ENCODE measurements around the gene MORN3.

DNA sequence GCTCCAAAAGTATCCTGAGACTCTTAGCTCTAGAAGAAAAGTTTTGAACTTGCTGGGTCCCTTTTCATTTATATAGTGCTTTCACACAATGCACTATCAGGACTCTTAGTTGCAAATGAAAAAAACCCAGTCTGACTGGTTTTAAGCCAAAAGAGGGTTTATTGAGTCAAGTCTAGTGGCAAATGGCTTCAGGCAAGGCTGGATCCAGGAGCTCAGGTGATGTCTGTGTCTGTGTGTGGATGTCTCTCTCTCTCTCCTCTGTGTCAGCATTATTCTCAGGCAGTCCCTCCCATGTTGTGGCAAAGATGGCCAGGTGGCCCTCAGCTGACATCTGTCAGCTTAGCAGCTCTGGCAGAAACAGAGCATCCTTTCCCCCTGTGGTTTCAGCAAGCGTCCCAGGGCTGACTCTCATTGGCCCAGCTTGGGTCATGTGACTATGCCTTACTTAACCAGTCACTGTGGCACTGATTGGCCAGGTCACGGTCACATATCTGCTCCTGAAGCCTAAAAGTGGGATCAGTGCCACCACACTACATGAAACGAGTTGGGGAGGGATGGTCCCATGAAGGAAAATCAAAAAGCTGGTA, 49.3 kb upstream of the MORN3 start:
- no peak for TF ChIP-seq POLR2A (IDR thresholded peaks at IDR 0.05; ENCODE audit: low read depth, low read length)
- no peak for TF ChIP-seq POLR2AphosphoS5 (IDR thresholded peaks at IDR 0.05; ENCODE audit: low read depth, low read length)
- no peak for TF ChIP-seq TAF1 (IDR thresholded peaks at IDR 0.05; ENCODE audit: borderline replicate concordance, low read depth, low read length)

Data from GM12892 (cell line).